Stimulated activated CD4-positive, alpha-beta T cell treated with anti-CD3 and anti-CD28 coated beads, Interleukin-15, amount 100 ng/mL, for 1 hour (primary cell): ENCODE data around the gene CPEB3.
"Not testable (repeated sequence)": the region's sequence is repeated elsewhere in the genome, so short reads cannot be mapped to it uniquely, and the experiment has no call there.

Experiments
- DNase-seq, 2 donors: peaks; one replicate each; pipeline ENCODE4 v3.0.0-alpha.2; 2020; ENCODE audit warnings: low read depth in 1 of 2, low spot score in 1 of 2

The CPEB3 gene

DNA sequence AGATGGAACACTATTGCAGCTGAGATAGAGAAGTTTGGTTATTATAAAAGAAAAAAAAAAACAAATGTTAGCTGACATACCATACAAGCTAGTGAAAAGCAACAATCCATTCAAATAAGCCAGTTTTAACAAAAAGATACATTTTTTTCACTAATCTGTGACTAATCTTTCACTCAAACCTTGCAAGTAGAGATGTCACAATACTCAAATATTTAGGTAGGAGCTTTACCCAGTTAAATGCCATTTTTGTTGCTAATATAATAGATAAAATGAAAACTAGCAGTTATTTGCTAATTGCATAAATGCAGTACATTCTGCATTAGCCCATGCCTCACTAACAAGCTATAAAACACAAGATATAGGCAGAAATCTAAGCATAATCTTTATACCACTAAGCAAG, 243.7 kb downstream of the CPEB3 start:
- DNase-seq, result no peak

GRCh38 chr10:92045641-92046106, 245.2 kb downstream of the CPEB3 start:
- DNase-seq, result no peak

- DNase-seq, result no peak
Observed at GRCh38 chr10:92042541-92042940, 248.3 kb downstream of the CPEB3 start.

DNA sequence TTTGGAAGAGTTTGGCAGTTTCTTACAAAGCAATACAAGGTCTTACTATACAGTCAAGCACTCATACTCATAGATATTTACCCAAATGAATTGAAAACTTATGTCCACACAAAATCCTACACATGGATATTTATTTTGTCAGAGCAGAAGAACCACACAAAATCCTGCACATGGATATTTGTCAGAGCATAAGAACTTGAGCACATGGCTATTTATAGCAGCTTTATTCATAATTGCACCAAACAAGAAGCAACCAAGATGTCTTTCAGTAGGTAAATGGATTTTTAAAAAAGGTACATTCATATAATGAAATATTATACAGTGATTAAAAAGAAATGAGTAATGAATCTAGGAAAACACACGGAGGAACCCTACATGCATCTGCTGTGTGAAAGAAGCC, 251.9 kb downstream of the CPEB3 start:
- no peak for DNase-seq

GRCh38 chr10:92033070-92033469, 257.8 kb downstream of the CPEB3 start:
- DNase-seq, result not testable (repeated sequence)

DNA sequence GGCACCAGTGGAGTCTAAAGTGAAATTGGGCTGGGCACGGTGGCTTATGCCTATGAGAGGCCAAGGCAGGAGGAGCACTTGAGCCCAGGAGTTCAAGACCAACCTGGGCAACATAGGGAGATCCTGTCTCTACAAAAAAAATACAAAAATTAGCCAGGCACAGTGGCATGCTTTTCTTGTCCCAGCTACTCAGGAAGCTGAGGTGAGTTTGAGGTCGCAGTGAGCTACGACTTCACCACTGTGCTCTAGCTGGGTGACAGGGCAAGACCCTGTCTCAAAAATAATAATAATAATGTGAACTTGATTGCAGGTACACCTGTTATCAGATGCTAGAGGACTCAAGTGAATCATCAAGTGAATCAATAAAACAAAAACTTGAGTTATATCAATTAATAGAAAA, 259.3 kb downstream of the CPEB3 start:
- no peak for DNase-seq

DNA sequence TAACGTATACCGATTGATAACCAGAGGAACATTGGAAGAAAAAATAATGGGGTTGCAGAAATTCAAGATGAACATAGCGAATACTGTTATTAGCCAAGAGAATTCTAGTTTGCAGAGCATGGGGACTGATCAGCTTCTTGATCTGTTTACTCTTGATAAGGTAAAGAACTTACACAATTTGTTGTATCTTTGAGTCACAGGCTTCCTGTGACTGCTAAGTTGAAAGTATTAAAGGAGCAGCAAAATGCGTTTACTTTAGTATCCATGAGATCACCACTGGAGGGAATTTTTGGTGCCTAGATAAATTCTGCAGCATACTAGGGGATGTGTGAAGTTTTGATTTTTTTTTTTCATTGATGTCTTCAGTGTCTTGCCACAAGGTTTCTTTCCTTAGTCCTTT, 263.7 kb downstream of the CPEB3 start:
- no peak for DNase-seq

DNA sequence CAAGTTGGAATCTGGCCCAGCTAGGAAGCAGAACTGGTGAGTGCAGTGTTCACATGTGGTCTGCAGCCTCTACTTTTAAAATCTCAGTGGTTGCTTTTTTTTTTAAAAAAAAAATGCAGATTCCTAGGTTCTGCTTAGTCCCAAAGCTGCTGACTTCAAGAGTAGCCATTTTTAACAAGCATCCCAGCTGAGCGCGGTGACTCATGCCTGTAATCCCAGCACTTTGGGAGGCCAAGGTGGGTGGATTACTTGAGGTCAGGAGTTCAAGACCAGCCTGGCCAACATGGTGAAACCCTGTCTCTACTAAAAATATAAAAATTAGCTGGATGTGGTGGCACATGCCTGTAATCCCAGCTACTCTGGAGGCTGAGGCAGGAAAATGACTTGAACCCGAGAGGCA, 265.5 kb downstream of the CPEB3 start:
- not testable (repeated sequence) for DNase-seq

DNA sequence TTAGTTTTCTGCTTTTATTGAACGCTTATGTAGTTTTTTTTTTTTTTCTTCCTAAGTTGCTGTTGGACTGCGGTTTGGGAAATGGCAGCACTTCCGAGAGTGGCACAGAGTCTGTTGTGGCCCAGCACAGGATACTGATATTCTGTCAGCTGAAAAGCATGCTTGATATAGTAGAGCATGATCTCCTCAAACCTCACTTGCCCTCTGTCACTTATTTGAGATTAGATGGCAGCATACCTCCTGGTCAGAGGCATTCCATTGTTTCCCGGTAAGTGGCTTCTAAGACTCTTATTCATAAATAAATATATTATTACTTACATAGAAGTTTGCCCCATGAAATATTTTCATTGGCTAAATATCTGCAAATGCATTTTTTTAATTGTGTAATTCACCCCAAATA, 266.2 kb downstream of the CPEB3 start:
- DNase-seq, result no peak

GRCh38 chr10:92014620-92015019, 276.3 kb downstream of the CPEB3 start:
- no peak for DNase-seq

DNA sequence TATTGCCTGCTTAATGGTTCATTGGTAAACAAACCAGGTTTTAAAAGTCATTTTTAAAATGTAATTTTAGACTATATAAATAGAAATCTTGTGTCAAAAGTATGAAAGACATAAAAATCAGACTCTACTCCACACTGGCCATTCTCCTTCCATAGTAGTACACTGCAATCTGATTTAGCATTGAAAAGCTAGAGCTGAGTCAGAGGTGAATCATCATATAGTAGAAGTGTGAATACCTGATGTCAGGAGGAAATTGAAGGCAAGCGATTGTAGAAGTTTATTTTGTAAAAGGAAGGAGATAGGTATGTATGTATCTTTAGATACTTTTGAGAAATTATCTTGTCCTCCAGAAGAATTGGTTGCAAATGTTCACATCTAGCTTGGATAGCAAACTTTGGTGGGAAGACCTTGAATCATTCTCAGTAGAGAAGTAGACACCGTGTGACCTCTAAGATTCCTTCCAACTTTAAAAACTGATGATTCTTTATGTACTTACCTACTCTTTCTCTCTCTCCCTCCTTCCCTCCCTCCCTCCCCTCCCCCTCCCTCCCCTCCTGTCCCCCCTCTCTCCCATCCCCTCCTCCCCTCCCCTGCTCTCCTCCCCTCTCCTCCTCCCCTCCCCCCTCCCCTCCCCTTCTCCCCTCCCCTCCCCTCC, 279.2 kb downstream of the CPEB3 start:
- no peak for DNase-seq

GRCh38 chr10:92010047-92010735, 280.7 kb downstream of the CPEB3 start:
- DNase-seq, result no peak

- no peak for DNase-seq
Observed at GRCh38 chr10:92009445-92009844, 281.4 kb downstream of the CPEB3 start.

GRCh38 chr10:92005978-92006377, 284.9 kb downstream of the CPEB3 start:
- no peak for DNase-seq

DNA sequence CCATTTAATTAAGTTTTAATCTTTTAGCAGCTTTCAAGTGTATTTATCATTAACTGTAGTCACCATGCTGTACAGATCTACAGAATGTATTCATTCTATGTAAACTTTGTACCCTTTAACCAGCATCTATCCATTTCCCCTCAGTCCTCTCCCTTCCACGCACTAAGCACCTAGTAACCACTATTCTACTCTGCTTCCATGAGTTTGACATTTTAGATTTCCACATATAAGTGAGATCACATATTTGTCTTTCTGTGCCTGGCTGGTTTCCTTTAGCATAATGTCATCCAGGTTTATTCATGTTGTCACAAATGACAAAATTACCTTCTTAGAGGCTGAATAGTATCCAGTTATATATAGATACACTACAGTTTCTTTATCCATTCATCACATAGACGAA, 287.6 kb downstream of the CPEB3 start:
- DNase-seq, result no peak

GRCh38 chr10:92001995-92002394, 288.9 kb downstream of the CPEB3 start:
- DNase-seq, result no peak

DNA sequence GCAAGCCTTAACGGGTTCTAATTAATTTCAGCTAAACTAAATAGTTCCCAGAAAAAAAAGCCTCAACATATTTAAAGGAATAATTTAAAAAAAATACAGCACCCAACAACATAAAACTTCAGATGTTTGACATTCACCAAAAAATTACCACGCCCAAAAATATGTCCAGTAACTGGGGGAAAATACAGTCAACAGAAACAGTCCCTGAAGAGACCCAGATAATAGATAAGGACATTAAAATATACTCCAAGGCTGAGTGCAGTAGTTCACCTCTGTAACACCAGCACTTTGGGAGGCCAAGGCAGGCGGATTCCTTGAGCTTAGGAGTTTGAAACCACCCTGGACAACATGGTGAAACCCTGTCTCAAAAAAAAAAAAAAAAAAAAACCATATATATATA, 289.3 kb downstream of the CPEB3 start:
- DNase-seq, result no peak
